Smooth muscle cell (in vitro differentiated cells): ENCODE measurements around the gene CBL. TPM values are rescaled to one million over a fixed set of nuclear protein-coding genes. Genes with fewer than 3 reads are reported as not detected.

Experiments used
- DNase-seq: peaks from one replicate; lab custom pipeline; 2025; ENCODE audit not compliant: unreplicated experiment; lab: John Stamatoyannopoulos, UW
- H2AFZ ChIP-seq: fragments of 200-600 bp; sonication (generic); 2 replicates; pipeline ENCODE4 v1.6.0; 2016; ENCODE audit warnings: antibody characterized with exemption, low read depth, mild to moderate bottlenecking
- H3F3A ChIP-seq: fragments of 200-600 bp; sonication (generic); 2 replicates; pipeline ENCODE4 v1.6.0; 2017; ENCODE audit warnings: antibody characterized with exemption, low read depth
- H3K27ac ChIP-seq: fragments of 200-600 bp; sonication (generic); 2 replicates; pipeline ENCODE4 v1.5.1; 2016; ENCODE audit warnings: low read depth, mild to moderate bottlenecking
- H3K27me3 ChIP-seq: fragments of 200-600 bp; sonication (generic); 2 replicates; pipeline ENCODE4 v1.6.1; 2016; ENCODE audit warnings: low read depth, mild to moderate bottlenecking
- H3K36me3 ChIP-seq: fragments of 200-600 bp; sonication (generic); 2 replicates; pipeline ENCODE4 v1.5.1; 2016; ENCODE audit warnings: low read depth
- H3K4me1 ChIP-seq: fragments of 200-600 bp; sonication (generic); 2 replicates; pipeline ENCODE4 v1.5.1; 2016; ENCODE audit warnings: low read depth
- H3K4me2 ChIP-seq: fragments of 200-600 bp; sonication (generic); 2 replicates; pipeline ENCODE4 v1.6.0; 2016; ENCODE audit warnings: mild to moderate bottlenecking
- H3K4me3 ChIP-seq: fragments of 200-600 bp; sonication (generic); 2 replicates; pipeline ENCODE4 v1.5.1; 2016; ENCODE audit warnings: mild to moderate bottlenecking
- H3K79me2 ChIP-seq: fragments of 200-600 bp; sonication (generic); 2 replicates; pipeline ENCODE4 v1.6.0; 2016; ENCODE audit warnings: low read depth, mild to moderate bottlenecking
- H3K9ac ChIP-seq: fragments of 200-600 bp; sonication (generic); 2 replicates; pipeline ENCODE4 v1.6.0; 2016; ENCODE audit warnings: low read depth
- H3K9me3 ChIP-seq: fragments of 200-600 bp; sonication (generic); replicated peaks from 2 replicates; pipeline ENCODE4 v1.5.1; 2016; ENCODE audit warnings: low read depth
- H4K20me1 ChIP-seq: fragments of 200-600 bp; sonication (generic); 2 replicates; pipeline ENCODE4 v1.6.0; 2016; ENCODE audit warnings: low read depth
- WGBS: methylation state at CpG from one replicate; pipeline ENCODE4 v1.1.7; 2016; ENCODE audit warnings: low lambda C conversion rate; 5-methylcytosine and 5-hydroxymethylcytosine counted together
- polyA plus RNA-seq: library from polyadenylated mRNA; unstranded; fragments of >200 nt; fragmentation: Nextera tagmentation; extraction: Ambion mirVana; gene quantifications from 2 replicates; pipeline ENCODE4 v1.2.1, GENCODE V29; 2016
- total RNA-seq: library from RNA; depleted of rRNA; stranded (reverse); fragments of >200 nt; gene quantifications from 2 replicates; pipeline ENCODE4 v1.2.3, GENCODE V29; 2014
- TF ChIP-seq, protein P1 (sequence below): fragments of 200-600 bp; sonication (generic); IDR thresholded peaks from 2 replicates; pipeline ENCODE4 v1.5.1; 2017; ENCODE audit warnings: borderline replicate concordance, mild to moderate bottlenecking, antibody characterized with exemption; ENCODE audit not compliant: insufficient read depth, poor library complexity, severe bottlenecking

Gene CBL
- total and polyA plus RNA-seq, 2 experiments from 2014 or later: 5.0 to 18.9 TPM

DNA sequence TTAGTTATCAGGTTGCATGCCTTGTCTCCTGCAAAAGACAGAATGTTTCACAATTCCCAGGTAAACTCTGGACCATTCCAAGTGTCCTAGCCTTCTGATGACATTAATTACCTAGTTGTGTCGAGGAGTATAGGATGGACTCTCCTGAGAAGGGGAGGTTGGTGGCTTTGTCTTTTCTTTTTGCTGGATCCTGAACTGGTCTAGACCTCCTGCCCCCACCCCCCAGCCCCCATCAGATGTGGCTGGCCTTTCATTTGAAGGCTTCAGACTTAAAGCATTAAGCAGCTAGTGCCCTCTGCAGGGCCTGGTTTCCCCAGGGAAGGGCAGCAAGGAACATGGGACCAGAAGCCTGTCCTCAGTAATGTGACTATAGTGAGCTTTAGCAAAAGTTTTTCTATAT lies 101.1 kb downstream of the CBL start:
- H4K20me1 ChIP-seq: no peaks in the 10 kb centered on the region
- H3K27me3 ChIP-seq: no peaks in the 10 kb centered on the region
- H3F3A ChIP-seq: no peaks in the 10 kb centered on the region
- H3K36me3 ChIP-seq: no peaks in the 10 kb centered on the region
- H3K4me1 ChIP-seq: peaks cover 14% of the 10 kb centered on the region
- H3K79me2 ChIP-seq: no peaks in the 10 kb centered on the region
- TF ChIP-seq, protein P1, sequence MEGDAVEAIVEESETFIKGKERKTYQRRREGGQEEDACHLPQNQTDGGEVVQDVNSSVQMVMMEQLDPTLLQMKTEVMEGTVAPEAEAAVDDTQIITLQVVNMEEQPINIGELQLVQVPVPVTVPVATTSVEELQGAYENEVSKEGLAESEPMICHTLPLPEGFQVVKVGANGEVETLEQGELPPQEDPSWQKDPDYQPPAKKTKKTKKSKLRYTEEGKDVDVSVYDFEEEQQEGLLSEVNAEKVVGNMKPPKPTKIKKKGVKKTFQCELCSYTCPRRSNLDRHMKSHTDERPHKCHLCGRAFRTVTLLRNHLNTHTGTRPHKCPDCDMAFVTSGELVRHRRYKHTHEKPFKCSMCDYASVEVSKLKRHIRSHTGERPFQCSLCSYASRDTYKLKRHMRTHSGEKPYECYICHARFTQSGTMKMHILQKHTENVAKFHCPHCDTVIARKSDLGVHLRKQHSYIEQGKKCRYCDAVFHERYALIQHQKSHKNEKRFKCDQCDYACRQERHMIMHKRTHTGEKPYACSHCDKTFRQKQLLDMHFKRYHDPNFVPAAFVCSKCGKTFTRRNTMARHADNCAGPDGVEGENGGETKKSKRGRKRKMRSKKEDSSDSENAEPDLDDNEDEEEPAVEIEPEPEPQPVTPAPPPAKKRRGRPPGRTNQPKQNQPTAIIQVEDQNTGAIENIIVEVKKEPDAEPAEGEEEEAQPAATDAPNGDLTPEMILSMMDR: no peak
- no peak overlapping the region for H3K9ac ChIP-seq
- H3K4me2 ChIP-seq: no peak overlapping the region
- H3K4me3 ChIP-seq: no peak overlapping the region
- no peak overlapping the region for H3K27ac ChIP-seq
- no peak overlapping the region for H2AFZ ChIP-seq
- no peaks in the 10 kb centered on the region for H3K9me3 ChIP-seq
- no peak for DNase-seq
- WGBS: 100% methylated on average over 1 of the region's 1 CpG

DNA sequence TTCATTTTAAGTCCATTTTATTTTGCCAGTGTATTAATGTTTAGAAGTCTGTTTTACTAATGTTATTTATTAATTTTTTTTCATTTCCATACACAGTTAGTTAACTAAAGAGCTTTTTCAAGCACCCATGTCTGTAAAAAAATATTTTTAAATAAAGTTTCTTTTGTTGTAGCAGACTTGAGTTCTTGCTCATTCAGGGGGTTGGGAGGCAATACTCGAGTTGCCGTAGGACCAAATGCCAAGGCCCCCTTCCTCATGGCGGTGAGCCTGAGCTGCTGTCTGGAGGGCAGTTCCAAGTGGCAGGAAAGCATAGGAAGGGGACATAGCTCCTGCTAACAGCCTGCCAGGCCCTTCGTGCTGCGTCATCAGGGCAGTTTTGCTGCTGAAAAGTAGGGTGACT lies 101.8 kb downstream of the CBL start:
- no peak overlapping the region for H2AFZ ChIP-seq
- H3K4me2 ChIP-seq: no peak overlapping the region
- H4K20me1 ChIP-seq: no peaks in the 10 kb centered on the region
- H3K79me2 ChIP-seq: no peaks in the 10 kb centered on the region
- no peak for DNase-seq
- TF ChIP-seq, protein P1: no peak
- no peaks in the 10 kb centered on the region for H3K36me3 ChIP-seq
- H3K9me3 ChIP-seq: no peaks in the 10 kb centered on the region
- peaks cover 14% of the 10 kb centered on the region for H3K4me1 ChIP-seq
- no peaks in the 10 kb centered on the region for H3F3A ChIP-seq
- H3K27ac ChIP-seq: no peak overlapping the region
- 93% methylated on average over 5 of the region's 5 CpGs for WGBS
- H3K27me3 ChIP-seq: no peaks in the 10 kb centered on the region
- H3K9ac ChIP-seq: no peak overlapping the region
- no peak overlapping the region for H3K4me3 ChIP-seq

GRCh38 chr11:119309411-119309810 lies 103.3 kb downstream of the CBL start:
- no peaks in the 10 kb centered on the region for H4K20me1 ChIP-seq
- H3K9me3 ChIP-seq: no peaks in the 10 kb centered on the region
- no peak overlapping the region for H3K4me3 ChIP-seq
- no peaks in the 10 kb centered on the region for H3K79me2 ChIP-seq
- H3K9ac ChIP-seq: no peak overlapping the region
- H3F3A ChIP-seq: no peaks in the 10 kb centered on the region
- no peaks in the 10 kb centered on the region for H3K27me3 ChIP-seq
- no peak overlapping the region for H2AFZ ChIP-seq
- no peaks in the 10 kb centered on the region for H3K36me3 ChIP-seq
- H3K4me2 ChIP-seq: no peak overlapping the region
- H3K27ac ChIP-seq: no peak overlapping the region
- H3K4me1 ChIP-seq: peaks cover 14% of the 10 kb centered on the region
- TF ChIP-seq, protein P1: no peak
- no peak for DNase-seq
- 95% methylated on average over 11 of the region's 11 CpGs for WGBS

GRCh38 chr11:119309953-119310681 lies 104.0 kb downstream of the CBL start:
- Histone ChIP-seq H3K36me3 (no peaks in the 10 kb centered on the region), H3K9me3 (no peaks in the 10 kb centered on the region), H3K27ac (no peak overlapping the region), H2AFZ (no peak overlapping the region), H3K4me1 (peaks cover 15% of the 10 kb centered on the region), H3K9ac (no peak overlapping the region), H3F3A (no peaks in the 10 kb centered on the region), H3K27me3 (no peaks in the 10 kb centered on the region), H3K79me2 (no peaks in the 10 kb centered on the region), H3K4me3 (no peak overlapping the region), H3K4me2 (no peak overlapping the region), H4K20me1 (no peaks in the 10 kb centered on the region)
- WGBS: 91% methylated on average over 17 of the region's 17 CpGs
- DNase-seq: no peak
- TF ChIP-seq, protein P1: no peak
